Measurements from ENCODE around the gene BCAS1.

The BCAS1 gene

GRCh38 chr20:54099894-54100293 lies 29.5 kb upstream of the BCAS1 start:
- H3K9me3 ChIP-seq (ENCODE audit: insufficient read depth, low read length, severe bottlenecking), result no peaks in the 10 kb centered on the region
- H3K4me3 ChIP-seq (ENCODE audit: low read depth in 1 of 2, low read length in 2 of 2), result no peak overlapping the region
- H3K4me2 ChIP-seq (ENCODE audit: insufficient read depth, low read length), result no peak overlapping the region
- DNase-seq (no peak), ATAC-seq (ENCODE audit: insufficient read depth, low read depth) (no peak)
- peaks cover 40% of the 10 kb centered on the region for H3K27me3 ChIP-seq (ENCODE audit: insufficient read depth, low read length, poor library complexity)
- H2AFZ ChIP-seq (ENCODE audit: low read depth, low read length), result no peak overlapping the region
- H3K27ac ChIP-seq (ENCODE audit: low read length), result no peak overlapping the region
- no peaks in the 10 kb centered on the region for H4K20me1 ChIP-seq (ENCODE audit: insufficient read depth, low read length)
- no peak overlapping the region for H3K9ac ChIP-seq (ENCODE audit: low read depth, low read length)
- H3K4me1 ChIP-seq (ENCODE audit: insufficient read depth, low read length), result no peaks in the 10 kb centered on the region
- no peaks in the 10 kb centered on the region for H3K79me2 ChIP-seq (ENCODE audit: insufficient read depth, low read length)
- TF ChIP-seq EZH2 (IDR thresholded peaks at IDR 0.05; ENCODE audit: borderline replicate concordance, low read depth, low read length, severe bottlenecking), result no peak
- TF ChIP-seq CTCF (IDR thresholded peaks at IDR 0.05; ENCODE audit: borderline replicate concordance, extremely low read depth, low read length, poor library complexity, severe bottlenecking), result no peak
- no peaks in the 10 kb centered on the region for H3K36me3 ChIP-seq (ENCODE audit: insufficient read depth, low read length)

GRCh38 chr20:54098047-54098446 lies 27.7 kb upstream of the BCAS1 start:
- TF ChIP-seq EZH2 (IDR thresholded peaks at IDR 0.05; ENCODE audit: borderline replicate concordance, low read depth, low read length, severe bottlenecking) (no peak), CTCF (IDR thresholded peaks at IDR 0.05; ENCODE audit: borderline replicate concordance, extremely low read depth, low read length, poor library complexity, severe bottlenecking) (no peak)
- Histone ChIP-seq H3K9ac (ENCODE audit: low read depth, low read length) (no peak overlapping the region), H3K9me3 (ENCODE audit: insufficient read depth, low read length, severe bottlenecking) (no peaks in the 10 kb centered on the region), H3K27ac (ENCODE audit: low read length) (no peak overlapping the region), H3K4me2 (ENCODE audit: insufficient read depth, low read length) (no peak overlapping the region), H3K36me3 (ENCODE audit: insufficient read depth, low read length) (no peaks in the 10 kb centered on the region), H3K4me3 (ENCODE audit: low read depth in 1 of 2, low read length in 2 of 2) (no peak overlapping the region), H4K20me1 (ENCODE audit: insufficient read depth, low read length) (no peaks in the 10 kb centered on the region), H3K4me1 (ENCODE audit: insufficient read depth, low read length) (no peaks in the 10 kb centered on the region), H3K27me3 (ENCODE audit: insufficient read depth, low read length, poor library complexity) (peaks cover 23% of the 10 kb centered on the region), H3K79me2 (ENCODE audit: insufficient read depth, low read length) (no peaks in the 10 kb centered on the region), H2AFZ (ENCODE audit: low read depth, low read length) (no peak overlapping the region)
- DNase-seq, result no peak
- no peak for ATAC-seq (ENCODE audit: insufficient read depth, low read depth)

- H3K9me3 ChIP-seq (ENCODE audit: insufficient read depth, low read length, severe bottlenecking), result no peaks in the 10 kb centered on the region
- no peak overlapping the region for H3K27ac ChIP-seq (ENCODE audit: low read length)
- DNase-seq, result no peak
- no peak overlapping the region for H2AFZ ChIP-seq (ENCODE audit: low read depth, low read length)
- no peaks in the 10 kb centered on the region for H3K4me1 ChIP-seq (ENCODE audit: insufficient read depth, low read length)
- no peaks in the 10 kb centered on the region for H3K79me2 ChIP-seq (ENCODE audit: insufficient read depth, low read length)
- H3K36me3 ChIP-seq (ENCODE audit: insufficient read depth, low read length), result no peaks in the 10 kb centered on the region
- H3K4me2 ChIP-seq (ENCODE audit: insufficient read depth, low read length), result no peak overlapping the region
- H3K4me3 ChIP-seq (ENCODE audit: low read depth in 1 of 2, low read length in 2 of 2), result no peak overlapping the region
- peaks cover 23% of the 10 kb centered on the region for H3K27me3 ChIP-seq (ENCODE audit: insufficient read depth, low read length, poor library complexity)
- TF ChIP-seq CTCF (IDR thresholded peaks at IDR 0.05; ENCODE audit: borderline replicate concordance, extremely low read depth, low read length, poor library complexity, severe bottlenecking), result no peak
- TF ChIP-seq EZH2 (IDR thresholded peaks at IDR 0.05; ENCODE audit: borderline replicate concordance, low read depth, low read length, severe bottlenecking), result no peak
- H3K9ac ChIP-seq (ENCODE audit: low read depth, low read length), result no peak overlapping the region
- no peak for ATAC-seq (ENCODE audit: insufficient read depth, low read depth)
- H4K20me1 ChIP-seq (ENCODE audit: insufficient read depth, low read length), result no peaks in the 10 kb centered on the region
These were observed 26.8 kb upstream of the BCAS1 start for GRCh38 chr20:54097236-54097529.

- Histone ChIP-seq H3K4me3 (ENCODE audit: low read depth in 1 of 2, low read length in 2 of 2) (no peak overlapping the region), H3K9me3 (ENCODE audit: insufficient read depth, low read length, severe bottlenecking) (no peaks in the 10 kb centered on the region), H3K27me3 (ENCODE audit: insufficient read depth, low read length, poor library complexity) (peaks cover 24% of the 10 kb centered on the region), H3K4me2 (ENCODE audit: insufficient read depth, low read length) (no peak overlapping the region), H3K79me2 (ENCODE audit: insufficient read depth, low read length) (no peaks in the 10 kb centered on the region), H4K20me1 (ENCODE audit: insufficient read depth, low read length) (no peaks in the 10 kb centered on the region), H3K4me1 (ENCODE audit: insufficient read depth, low read length) (no peaks in the 10 kb centered on the region), H3K9ac (ENCODE audit: low read depth, low read length) (no peak overlapping the region), H2AFZ (ENCODE audit: low read depth, low read length) (no peak overlapping the region), H3K27ac (ENCODE audit: low read length) (no peak overlapping the region), H3K36me3 (ENCODE audit: insufficient read depth, low read length) (no peaks in the 10 kb centered on the region)
- DNase-seq (no peak), ATAC-seq (ENCODE audit: insufficient read depth, low read depth) (no peak)
- TF ChIP-seq CTCF (IDR thresholded peaks at IDR 0.05; ENCODE audit: borderline replicate concordance, extremely low read depth, low read length, poor library complexity, severe bottlenecking) (no peak), EZH2 (IDR thresholded peaks at IDR 0.05; ENCODE audit: borderline replicate concordance, low read depth, low read length, severe bottlenecking) (no peak)
These were observed 25.4 kb upstream of the BCAS1 start for GRCh38 chr20:54095824-54096223.

All from DND-41 (cell line).